AG09319 (cell line): ENCODE measurements around the gene SYNPR.

Experiments
- DNase-seq: peaks from one replicate; pipeline ENCODE4 v3.0.0-alpha.2; 2010; ENCODE audit warnings: low read depth; ENCODE audit errors: extremely low read depth
- TF ChIP-seq, protein P1 (sequence below): IDR thresholded peaks from 2 replicates; pipeline ENCODE4 v1.5.1; 2011; ENCODE audit warnings: low read depth, mild to moderate bottlenecking, inconsistent platforms, low read length, moderate library complexity

The SYNPR gene

DNA sequence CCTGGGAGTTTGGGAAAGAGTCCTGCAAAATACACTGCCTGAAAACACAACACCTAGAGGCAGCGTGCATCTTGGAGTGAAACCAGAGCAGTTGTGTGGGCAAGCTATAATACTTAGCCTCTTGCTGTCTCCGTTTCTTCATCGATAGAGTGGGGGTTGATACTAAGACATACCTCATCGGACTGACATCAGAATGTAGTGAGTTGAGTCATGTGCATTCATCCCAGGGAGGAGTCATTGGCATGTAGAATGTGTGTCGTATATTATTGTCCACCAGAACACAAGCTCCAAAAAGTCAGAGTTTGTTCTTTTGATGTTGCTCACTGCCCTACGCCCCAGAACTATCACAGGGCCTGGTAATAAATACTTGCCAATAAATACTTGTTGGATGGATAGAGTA lies 378.7 kb downstream of the SYNPR start:
- no peak for DNase-seq
- TF ChIP-seq, protein P1, sequence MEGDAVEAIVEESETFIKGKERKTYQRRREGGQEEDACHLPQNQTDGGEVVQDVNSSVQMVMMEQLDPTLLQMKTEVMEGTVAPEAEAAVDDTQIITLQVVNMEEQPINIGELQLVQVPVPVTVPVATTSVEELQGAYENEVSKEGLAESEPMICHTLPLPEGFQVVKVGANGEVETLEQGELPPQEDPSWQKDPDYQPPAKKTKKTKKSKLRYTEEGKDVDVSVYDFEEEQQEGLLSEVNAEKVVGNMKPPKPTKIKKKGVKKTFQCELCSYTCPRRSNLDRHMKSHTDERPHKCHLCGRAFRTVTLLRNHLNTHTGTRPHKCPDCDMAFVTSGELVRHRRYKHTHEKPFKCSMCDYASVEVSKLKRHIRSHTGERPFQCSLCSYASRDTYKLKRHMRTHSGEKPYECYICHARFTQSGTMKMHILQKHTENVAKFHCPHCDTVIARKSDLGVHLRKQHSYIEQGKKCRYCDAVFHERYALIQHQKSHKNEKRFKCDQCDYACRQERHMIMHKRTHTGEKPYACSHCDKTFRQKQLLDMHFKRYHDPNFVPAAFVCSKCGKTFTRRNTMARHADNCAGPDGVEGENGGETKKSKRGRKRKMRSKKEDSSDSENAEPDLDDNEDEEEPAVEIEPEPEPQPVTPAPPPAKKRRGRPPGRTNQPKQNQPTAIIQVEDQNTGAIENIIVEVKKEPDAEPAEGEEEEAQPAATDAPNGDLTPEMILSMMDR: no peak

DNA sequence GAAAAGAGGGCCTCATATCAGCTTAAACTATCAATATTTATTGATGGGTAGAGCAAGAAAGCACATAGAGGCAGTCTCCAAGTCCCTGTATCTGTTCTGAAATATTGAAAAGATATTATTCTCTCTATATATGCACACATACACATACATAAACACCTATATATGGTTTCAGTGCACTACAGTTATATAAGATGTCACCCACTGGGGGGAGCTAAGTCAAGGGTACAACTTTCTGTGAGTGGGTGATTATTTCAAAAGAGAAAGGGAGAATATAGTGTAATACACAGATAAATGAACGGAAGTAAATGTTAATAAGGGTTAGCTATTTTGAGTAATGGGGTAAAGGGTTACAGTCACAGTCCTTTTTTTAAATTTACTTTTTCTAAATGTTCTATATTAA lies 383.1 kb downstream of the SYNPR start:
- TF ChIP-seq, protein P1: peak; percentile 15
- DNase-seq: no peak

DNA sequence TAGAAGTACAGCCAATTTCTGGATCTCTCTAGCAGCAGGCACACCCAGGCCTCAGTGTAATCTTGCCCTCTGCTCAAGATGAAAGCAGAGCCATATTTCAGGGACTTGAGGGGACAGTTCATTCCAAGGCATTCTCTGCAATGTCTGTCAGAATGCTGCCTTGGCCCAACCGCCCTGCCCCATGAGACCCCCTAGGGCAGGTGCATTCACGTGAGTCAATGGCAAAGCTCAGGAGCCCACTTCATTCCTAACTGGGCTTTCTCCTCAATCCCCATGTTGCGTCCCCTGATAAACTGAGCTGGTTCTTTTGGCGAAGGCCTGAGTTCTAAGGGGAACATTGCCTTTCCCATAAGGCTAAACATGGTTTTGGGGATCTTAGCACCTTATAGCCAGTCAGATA lies 383.9 kb downstream of the SYNPR start:
- TF ChIP-seq, protein P1: no peak
- DNase-seq: no peak

DNA sequence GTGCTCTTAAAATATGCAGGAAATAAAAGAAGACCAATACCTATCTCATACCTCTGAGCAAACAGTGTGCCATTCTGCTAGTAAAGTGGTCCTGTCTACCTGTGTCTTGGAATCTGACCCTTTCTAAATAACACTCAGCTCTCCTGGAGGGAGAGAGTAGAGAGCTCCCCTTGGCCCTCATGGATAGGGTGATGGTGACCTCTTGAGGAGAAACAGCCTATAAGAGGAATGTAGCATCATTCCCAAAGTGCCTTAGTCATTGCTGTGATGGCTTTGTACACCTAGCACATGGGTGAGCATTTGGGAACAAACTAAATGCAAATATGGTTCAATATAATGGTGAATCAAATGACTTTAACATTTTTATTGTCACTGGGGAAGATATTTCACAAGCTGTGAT lies 384.4 kb downstream of the SYNPR start:
- DNase-seq: no peak
- TF ChIP-seq, protein P1: peak; percentile 9
